Ramos (cell line): ENCODE results near the gene STIP1.

Experiments used
- in situ Hi-C: fragments of 300-500 bp; cut with MboI; formaldehyde crosslinking; loops from one replicate; pipeline ENCODE4 v1.14.3; 2022; ENCODE audit warnings: low sequenced_read_pairs; ENCODE audit not compliant: unreplicated experiment

Gene STIP1

GRCh38 chr11:64245797-64246620 lies 60.0 kb downstream of the STIP1 start:
- in situ Hi-C loops, result loop anchor here (25.0 kb wide), 3 partner anchors 891 to 1634 kb away; partner anchors contain the start of genes B3GAT3, EML3, MTA2 and ROM1

- in situ Hi-C loops, result loop anchor here (25.0 kb wide), 3 partner anchors 891 to 1634 kb away; partner anchors contain the start of genes B3GAT3, EML3, MTA2 and ROM1
These were observed 60.6 kb downstream of the STIP1 start for GRCh38 chr11:64246621-64246870.

DNA sequence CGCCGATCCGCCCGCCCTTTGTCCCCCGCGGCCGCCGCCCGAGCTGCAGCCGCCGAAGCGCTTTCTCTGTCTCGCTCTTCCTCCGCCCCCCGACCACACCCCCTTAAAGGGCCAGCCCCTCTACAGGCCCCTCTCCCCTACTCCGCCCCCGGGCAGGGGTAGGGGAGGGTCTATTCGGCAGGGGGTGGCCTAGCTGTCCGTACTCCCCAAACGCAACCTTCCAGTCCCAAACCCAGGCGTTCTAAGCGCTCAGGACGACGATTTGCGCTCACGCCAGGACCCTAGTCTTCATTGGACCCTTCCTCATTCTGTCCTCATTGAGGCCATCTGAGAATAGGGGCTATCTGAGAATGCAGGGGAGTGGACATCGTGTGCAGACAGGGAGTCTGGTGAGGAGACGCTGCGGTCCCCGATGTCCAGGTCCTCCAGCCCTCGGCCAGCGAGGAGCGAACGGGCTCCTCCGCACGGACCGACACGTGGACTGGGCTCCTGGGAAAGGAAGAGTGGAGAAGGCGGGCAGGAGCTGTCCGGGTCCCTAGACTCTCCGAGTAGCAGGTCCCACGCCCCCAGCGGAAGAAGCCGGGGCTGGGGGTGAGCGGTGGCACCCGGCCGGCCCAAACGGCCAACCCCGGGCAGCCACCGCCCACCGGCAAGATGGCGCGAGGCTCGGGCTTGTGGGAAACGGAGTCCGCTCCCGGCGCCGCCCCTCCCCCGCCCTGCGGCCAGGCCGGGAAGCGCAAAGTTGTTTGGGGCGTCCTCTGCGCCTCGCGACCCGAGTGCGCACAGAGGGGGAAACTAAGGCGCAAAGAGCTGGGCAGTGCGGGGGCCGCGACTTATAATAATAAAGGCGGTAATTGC lies 61.1 kb downstream of the STIP1 start, which contains the start of gene PPP1R14B:
Gene PPP1R14B (minus strand): TSS at position 73 of the 858 bp plus-strand sequence. CDS start 270 bp downstream, outside the sequence.
- in situ Hi-C loops, result loop anchor here (25.0 kb wide), 3 partner anchors 890 to 1635 kb away; partner anchors contain the start of genes B3GAT3, EML3, MTA2 and ROM1

DNA sequence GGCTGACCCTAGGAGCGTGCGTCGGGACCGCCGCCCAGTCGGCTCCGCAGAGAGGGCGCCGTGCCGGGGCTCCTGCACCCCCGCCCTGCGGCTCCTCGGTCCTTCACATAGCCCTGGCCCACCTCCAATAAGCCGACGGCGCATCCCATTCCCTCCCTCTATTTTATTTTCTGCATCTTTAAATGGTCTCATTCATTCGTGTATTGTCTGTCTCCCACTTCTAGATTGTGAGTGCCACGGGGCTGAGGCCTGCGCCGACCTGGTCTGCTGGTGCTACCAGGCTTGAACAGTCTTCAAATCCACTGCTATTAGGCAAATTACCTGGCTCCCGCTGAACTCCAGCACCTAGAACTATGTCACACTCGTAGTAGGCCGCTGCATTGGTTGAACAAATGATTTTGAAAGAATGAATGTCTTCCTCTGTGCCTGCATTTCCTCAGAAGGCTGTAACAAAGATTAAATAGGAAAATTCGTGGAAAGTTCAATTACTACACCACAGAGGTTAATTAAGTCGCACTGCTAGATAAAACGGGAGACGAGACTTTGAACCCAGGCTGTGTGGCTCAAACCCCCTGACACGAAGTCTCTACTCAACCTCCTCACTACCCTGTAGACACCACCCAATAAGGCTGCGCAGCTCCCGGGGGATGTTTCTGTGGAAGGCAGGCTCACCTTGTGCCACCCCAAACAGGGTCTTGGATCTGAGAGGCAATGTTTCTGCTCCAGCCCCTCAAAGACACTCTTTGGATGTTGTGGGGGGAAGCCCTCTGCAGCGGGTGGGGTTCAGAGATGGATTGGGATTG lies 62.0 kb downstream of the STIP1 start:
- in situ Hi-C loops, result loop anchor here (25.0 kb wide), 3 partner anchors 889 to 1636 kb away; partner anchors contain the start of genes B3GAT3, EML3, MTA2 and ROM1

DNA sequence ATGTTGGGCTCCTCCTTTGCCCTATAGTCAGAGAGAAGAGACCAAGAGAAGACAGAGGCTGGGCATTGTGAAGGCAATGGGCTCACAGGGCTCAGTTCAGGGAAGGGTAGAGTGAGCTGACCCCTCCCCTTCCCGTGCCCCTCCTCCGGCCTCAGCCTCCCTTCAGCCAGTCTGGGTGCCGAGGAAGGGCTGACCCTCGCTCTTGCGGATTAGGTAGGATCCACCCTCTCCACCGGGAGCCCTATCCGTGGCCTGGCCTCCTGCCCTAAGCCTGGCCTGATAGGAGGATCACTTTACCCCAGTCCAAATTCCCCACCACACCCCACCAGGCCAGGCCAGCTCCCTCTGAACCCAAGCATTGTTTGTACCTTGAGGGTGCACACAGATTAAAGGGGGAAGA lies 62.6 kb downstream of the STIP1 start:
- in situ Hi-C loops, result loop anchor here (25.0 kb wide), 3 partner anchors 889 to 1636 kb away; partner anchors contain the start of genes B3GAT3, EML3, MTA2 and ROM1

DNA sequence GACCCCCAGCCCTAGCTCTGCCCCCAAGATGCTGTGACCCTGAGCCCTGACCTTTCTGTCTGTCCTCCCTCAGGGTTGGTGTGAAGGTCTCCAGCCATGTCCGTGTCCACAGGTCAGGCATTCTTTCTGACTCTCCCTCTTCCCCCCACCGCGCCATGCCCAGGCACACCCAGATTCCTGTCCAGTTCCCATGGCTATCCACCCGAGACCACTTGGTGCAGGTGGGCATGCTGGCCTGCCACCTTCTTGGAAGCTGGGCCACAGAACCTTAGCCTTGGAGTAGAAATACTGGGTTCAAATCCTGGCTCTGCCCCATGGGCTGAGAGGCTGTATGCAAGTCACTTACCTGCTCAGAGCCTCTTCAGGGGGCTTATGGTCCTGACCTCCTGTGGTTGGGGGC lies 63.1 kb downstream of the STIP1 start:
- in situ Hi-C loops, result loop anchor here (25.0 kb wide), 3 partner anchors 888 to 1637 kb away; partner anchors contain the start of genes B3GAT3, EML3, MTA2 and ROM1

DNA sequence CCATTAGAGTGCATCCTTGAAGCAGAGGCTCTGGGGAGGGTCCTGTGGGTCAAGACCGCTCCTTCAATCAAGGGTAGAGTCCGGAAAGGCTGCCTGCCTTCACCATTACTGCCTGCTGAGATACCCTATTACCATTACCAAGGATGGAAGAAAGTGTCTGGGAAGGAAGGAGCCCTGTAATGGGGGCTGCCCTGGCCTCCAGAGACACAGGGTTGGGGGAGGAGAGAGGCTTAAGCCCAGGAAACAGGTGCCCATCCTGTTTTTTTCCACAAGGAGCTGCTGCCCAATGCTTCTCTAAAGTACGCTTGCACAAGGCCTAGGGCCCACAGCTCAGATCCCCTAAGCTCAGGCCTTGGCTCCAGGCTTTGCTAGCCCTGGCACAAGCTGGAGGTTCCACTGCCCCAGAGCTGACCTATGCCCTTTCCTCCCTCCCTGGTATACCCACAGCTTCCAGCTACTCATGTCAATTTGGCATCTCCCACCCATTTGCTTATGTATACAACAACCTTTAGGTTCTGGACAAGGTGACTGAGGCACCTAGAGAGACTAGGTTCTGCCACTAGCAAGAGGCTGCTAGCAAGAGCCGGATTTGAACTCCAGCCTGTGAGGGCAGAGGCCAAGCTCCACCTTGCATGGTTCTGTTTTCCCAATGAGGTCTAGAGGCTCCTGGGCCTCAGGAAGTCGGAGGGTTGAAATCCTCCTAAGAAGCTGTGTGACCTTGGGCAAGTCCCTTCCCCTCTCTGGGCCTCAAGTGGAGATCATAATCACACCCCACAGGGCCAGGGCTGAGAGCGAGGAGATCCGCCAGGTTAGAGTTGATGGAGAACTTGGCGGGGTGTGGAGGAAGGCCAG lies 63.8 kb downstream of the STIP1 start:
- in situ Hi-C loops, result loop anchor here (25.0 kb wide), 3 partner anchors 888 to 1637 kb away; partner anchors contain the start of genes B3GAT3, EML3, MTA2 and ROM1

GRCh38 chr11:64250415-64251015 lies 64.5 kb downstream of the STIP1 start:
- in situ Hi-C loops, result no loop called here

GRCh38 chr11:64251016-64251752 lies 65.2 kb downstream of the STIP1 start, which contains the start of gene PLCB3:
PLCB3 (plus strand) TSS chr11:64251530; CDS start chr11:64251650, 120 bp downstream.
- in situ Hi-C loops, result no loop called here

DNA sequence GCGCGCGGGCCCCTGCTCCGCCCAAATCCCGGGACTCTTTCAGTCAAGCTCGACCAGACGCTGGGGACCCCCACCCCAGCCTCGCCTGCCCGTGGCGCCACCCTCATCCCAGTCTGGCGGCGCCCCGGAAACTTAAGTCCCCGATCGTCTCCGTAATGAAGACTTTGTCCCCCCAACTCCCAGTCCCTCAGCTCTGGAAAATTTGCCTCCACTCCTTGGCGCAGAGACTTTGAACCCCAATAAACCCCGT lies 65.7 kb downstream of the STIP1 start:
- in situ Hi-C loops, result no loop called here

DNA sequence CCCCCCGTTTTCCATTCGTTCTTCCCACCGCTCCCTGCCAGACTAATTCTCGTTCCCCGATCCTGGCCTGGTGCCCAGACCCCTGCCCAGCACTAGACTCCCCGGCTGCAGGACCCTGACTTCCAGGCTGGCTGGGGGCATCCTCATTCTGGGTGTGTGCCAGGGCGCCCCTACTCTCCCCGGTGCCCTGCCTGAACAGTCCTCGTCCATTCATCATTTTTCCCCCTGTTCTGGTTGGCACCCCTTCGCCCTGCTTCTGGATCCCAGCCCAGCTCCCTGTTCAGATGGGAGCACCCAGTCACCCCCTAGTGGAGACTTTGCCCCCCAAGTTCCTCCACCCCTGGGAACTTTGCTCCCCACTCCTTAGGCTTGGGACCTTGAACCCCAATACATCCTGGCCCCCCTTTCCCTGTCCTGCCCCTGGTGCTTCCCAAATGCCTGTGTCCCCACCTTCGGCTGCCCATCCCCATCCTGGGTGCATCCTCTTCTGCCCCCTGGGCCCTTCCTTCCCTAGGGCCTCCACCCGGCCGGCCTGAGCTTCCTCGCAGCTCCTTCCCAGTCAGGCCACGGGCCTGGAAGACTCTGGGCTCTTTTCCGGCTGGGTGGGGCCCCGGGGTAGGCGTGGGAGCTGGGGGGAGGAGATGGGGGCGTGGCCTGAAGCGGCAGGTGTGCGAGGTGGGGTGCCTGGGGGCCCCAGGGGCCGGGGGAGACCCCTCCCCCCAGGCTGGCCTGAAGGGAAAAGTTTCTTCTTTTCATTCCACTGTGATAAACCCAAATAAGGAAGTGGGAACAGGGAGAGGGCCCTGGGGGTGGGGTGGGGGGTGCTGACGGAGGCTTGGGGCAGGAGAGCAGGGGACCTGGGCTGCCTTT lies 66.3 kb downstream of the STIP1 start:
- in situ Hi-C loops, result no loop called here

- in situ Hi-C loops, result no loop called here
These were observed 67.1 kb downstream of the STIP1 start for GRCh38 chr11:64253043-64253442.

DNA sequence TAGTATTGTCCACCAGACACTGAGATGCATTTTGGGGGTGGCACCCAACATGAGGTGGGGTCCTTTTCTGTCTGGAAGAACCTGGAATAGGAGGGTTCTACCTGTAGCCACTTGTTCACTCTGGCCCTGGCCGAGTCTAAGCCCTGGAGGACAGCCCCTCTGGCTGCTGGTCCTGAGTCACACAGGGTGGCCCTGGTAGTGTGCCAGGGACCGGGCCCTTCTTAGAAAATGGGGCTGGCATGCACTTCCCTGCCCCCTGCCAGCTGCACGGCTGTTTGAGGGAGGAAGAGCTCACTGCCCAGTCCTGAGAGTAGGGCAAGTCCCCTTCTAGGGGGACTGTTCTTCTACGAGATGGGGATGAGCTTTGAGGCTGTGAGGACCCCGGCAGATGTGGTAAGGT lies 67.5 kb downstream of the STIP1 start:
- in situ Hi-C loops, result no loop called here
